WTC11 (cell line): ENCODE data around the gene SLC24A4. TPM values are rescaled to one million over a fixed set of nuclear protein-coding genes. Genes with fewer than 3 reads are reported as not detected.

ENCODE experiments used
- ATAC-seq: fragments of 200-7000 bp; cut with Tn5 transposase; 2 replicates; pipeline ENCODE4 v1.10.0; 2021; ENCODE audit warnings: mild to moderate bottlenecking, moderate library complexity
- CTCF ChIA-PET: fragments of 300-600 bp; sonication (Branson Sonifier 250); formaldehyde crosslinking; loops from one replicate; lab custom pipeline; 2021; ENCODE audit warnings: antibody characterized with exemption; lab: Charles Lee
- POLR2A ChIA-PET: fragments of 350-600 bp; sonication (Branson Sonifier 250); formaldehyde crosslinking; loops from one replicate; lab custom pipeline; 2021; ENCODE audit warnings: antibody characterized with exemption; lab: Charles Lee
- DNase-seq: peaks from one replicate; pipeline ENCODE4 v3.0.0; 2021; ENCODE audit warnings: low spot score
- H3K27ac Mint-ChIP-seq: 2 replicates; pipeline ENCODE4 v1.8.0; 2021; ENCODE audit warnings: mixed read lengths
- H3K27me3 Mint-ChIP-seq: 2 replicates; pipeline ENCODE4 v1.8.0; 2021; ENCODE audit warnings: low read depth, mild to moderate bottlenecking, moderate library complexity, mixed read lengths
- H3K36me3 Mint-ChIP-seq: 2 replicates; pipeline ENCODE4 v1.8.0; 2021; ENCODE audit warnings: mixed read lengths
- H3K4me1 Mint-ChIP-seq: 2 replicates; pipeline ENCODE4 v1.8.0; 2022; ENCODE audit warnings: mixed read lengths
- H3K4me3 Mint-ChIP-seq: 2 replicates; pipeline ENCODE4 v1.8.0; 2021; ENCODE audit warnings: mild to moderate bottlenecking, moderate library complexity, mixed read lengths
- H3K9me3 Mint-ChIP-seq: 2 replicates; pipeline ENCODE4 v1.8.0; 2021; ENCODE audit warnings: mixed read lengths
- AFF4 ChIP-seq: sonication (generic); formaldehyde crosslinking; IDR thresholded peaks from 2 replicates; pipeline ENCODE4 v1.8.1; 2023; ENCODE audit warnings: mild to moderate bottlenecking, missing genetic modification reagents, borderline replicate concordance
- ATF1 ChIP-seq: sonication (generic); formaldehyde crosslinking; IDR thresholded peaks from 2 replicates; pipeline ENCODE4 v1.8.1; 2023; ENCODE audit warnings: mild to moderate bottlenecking, moderate library complexity, missing genetic modification reagents
- E2F4 ChIP-seq: sonication (generic); formaldehyde crosslinking; IDR thresholded peaks from 2 replicates; pipeline ENCODE4 v1.8.1; 2022; ENCODE audit warnings: low read depth, mild to moderate bottlenecking, moderate library complexity, missing genetic modification reagents, borderline replicate concordance
- ELF4 ChIP-seq: sonication (generic); formaldehyde crosslinking; IDR thresholded peaks from 2 replicates; pipeline ENCODE4 v1.8.1; 2022; ENCODE audit warnings: low read depth, mild to moderate bottlenecking, moderate library complexity, missing genetic modification reagents
- EMX1 ChIP-seq: fragments of 250-450 bp; sonication (Bioruptor Pico); IDR thresholded peaks from 2 replicates; pipeline ENCODE4 v1.8.0; 2021; ENCODE audit warnings: mild to moderate bottlenecking
- ESRRA ChIP-seq: sonication (generic); formaldehyde crosslinking; IDR thresholded peaks from 2 replicates; pipeline ENCODE4 v1.8.1; 2022; ENCODE audit warnings: mild to moderate bottlenecking, missing genetic modification reagents, borderline replicate concordance
- FOXK1 ChIP-seq: sonication (generic); formaldehyde crosslinking; IDR thresholded peaks from 2 replicates; pipeline ENCODE4 v1.8.0; 2022; ENCODE audit warnings: mild to moderate bottlenecking, moderate library complexity, missing genetic modification reagents
- GABPB1 ChIP-seq: sonication (generic); formaldehyde crosslinking; IDR thresholded peaks from 2 replicates; pipeline ENCODE4 v1.8.1; 2023; ENCODE audit warnings: mild to moderate bottlenecking, missing genetic modification reagents
- KAT7 ChIP-seq: sonication (generic); formaldehyde crosslinking; IDR thresholded peaks from 2 replicates; pipeline ENCODE4 v1.8.1; 2023; ENCODE audit warnings: missing genetic modification reagents, mild to moderate bottlenecking, borderline replicate concordance
- MLX ChIP-seq: sonication (generic); formaldehyde crosslinking; IDR thresholded peaks from 2 replicates; pipeline ENCODE4 v1.8.1; 2023; ENCODE audit warnings: mild to moderate bottlenecking, missing genetic modification reagents, moderate library complexity
- MXD4 ChIP-seq: fragments of 250-450 bp; sonication (Bioruptor Pico); IDR thresholded peaks from 2 replicates; pipeline ENCODE4 v1.8.0; 2021; ENCODE audit warnings: mild to moderate bottlenecking, moderate library complexity, borderline replicate concordance
- NFYB ChIP-seq: sonication (generic); formaldehyde crosslinking; conservative IDR thresholded peaks from 2 replicates; pipeline ENCODE4 v1.8.0; 2022; ENCODE audit warnings: low read depth, missing genetic modification reagents
- NR3C1 ChIP-seq: sonication (generic); formaldehyde crosslinking; conservative IDR thresholded peaks from 2 replicates; pipeline ENCODE4 v1.8.1; 2023; ENCODE audit warnings: low read depth, mild to moderate bottlenecking, missing genetic modification reagents
- RELA ChIP-seq: sonication (generic); formaldehyde crosslinking; IDR thresholded peaks from 2 replicates; pipeline ENCODE4 v1.8.1; 2022; ENCODE audit warnings: missing genetic modification reagents, mild to moderate bottlenecking, borderline replicate concordance
- SMAD3 ChIP-seq: sonication (generic); formaldehyde crosslinking; IDR thresholded peaks from 2 replicates; pipeline ENCODE4 v1.8.0; 2022; ENCODE audit warnings: missing genetic modification reagents, mild to moderate bottlenecking, borderline replicate concordance
- SP1 ChIP-seq: sonication (generic); formaldehyde crosslinking; conservative IDR thresholded peaks from 2 replicates; pipeline ENCODE4 v1.8.1; 2022; ENCODE audit warnings: missing genetic modification reagents
- TCF7 ChIP-seq: sonication (generic); formaldehyde crosslinking; IDR thresholded peaks from 2 replicates; pipeline ENCODE4 v1.8.0; 2022; ENCODE audit warnings: mild to moderate bottlenecking, low read depth, missing genetic modification reagents, moderate library complexity
- ZMAT4 ChIP-seq: fragments of 250-450 bp; sonication (Bioruptor Pico); IDR thresholded peaks from 2 replicates; pipeline ENCODE4 v1.9.0; 2021; ENCODE audit warnings: mild to moderate bottlenecking
- ZNF121 ChIP-seq: sonication (generic); formaldehyde crosslinking; IDR thresholded peaks from 2 replicates; pipeline ENCODE4 v1.8.0; 2023; ENCODE audit warnings: missing genetic modification reagents
- ZNF219 ChIP-seq: sonication (generic); formaldehyde crosslinking; IDR thresholded peaks from 2 replicates; pipeline ENCODE4 v1.8.0; 2023; ENCODE audit warnings: missing genetic modification reagents, mild to moderate bottlenecking, borderline replicate concordance
- ZNF263 ChIP-seq: sonication (generic); formaldehyde crosslinking; IDR thresholded peaks from 2 replicates; pipeline ENCODE4 v1.8.1; 2022; ENCODE audit warnings: low read depth, mild to moderate bottlenecking, moderate library complexity, missing genetic modification reagents
- ZNF423 ChIP-seq: fragments of 250-450 bp; sonication (Bioruptor Pico); IDR thresholded peaks from 2 replicates; pipeline ENCODE4 v2.1.2; 2022; ENCODE audit warnings: mild to moderate bottlenecking, moderate library complexity
- ZNF671 ChIP-seq: fragments of 250-450 bp; sonication (Bioruptor Pico); IDR thresholded peaks from 2 replicates; pipeline ENCODE4 v1.8.0; 2021; ENCODE audit warnings: mild to moderate bottlenecking
- total RNA-seq: library from RNA; stranded (reverse); gene quantifications from 3 replicates; pipeline ENCODE4 v1.2.3, GENCODE V29; 2021
- TF ChIP-seq, protein P1 (sequence below): sonication (generic); formaldehyde crosslinking; IDR thresholded peaks from 2 replicates; pipeline ENCODE4 v1.8.0; 2022; ENCODE audit warnings: mild to moderate bottlenecking, missing genetic modification reagents

Gene SLC24A4
- total RNA-seq, 1 experiment from 2014 or later = 0.90 TPM

- ChIA-PET CTCF (no interaction called here), POLR2A (no interaction called here)
- H3K27me3 Mint-ChIP-seq = peaks cover 11% of the 10 kb centered on the region
- H3K9me3 Mint-ChIP-seq = peaks cover 36% of the 10 kb centered on the region
- H3K4me1 Mint-ChIP-seq = peaks cover 47% of the 10 kb centered on the region
- no peak for TF ChIP-seq NR3C1 (CRISPR knock-in tag)
- no peak for TF ChIP-seq SMAD3
- TF ChIP-seq, all 79 proteins: peak for 0
- peaks cover 30% of the 10 kb centered on the region for H3K36me3 Mint-ChIP-seq
- H3K4me3 Mint-ChIP-seq = no peak overlapping the region
- H3K27ac Mint-ChIP-seq = no peak overlapping the region
- no peak for ATAC-seq
- DNase-seq = no peak
Observed at GRCh38 chr14:92404421-92404820, 81.5 kb downstream of the SLC24A4 start.

DNA sequence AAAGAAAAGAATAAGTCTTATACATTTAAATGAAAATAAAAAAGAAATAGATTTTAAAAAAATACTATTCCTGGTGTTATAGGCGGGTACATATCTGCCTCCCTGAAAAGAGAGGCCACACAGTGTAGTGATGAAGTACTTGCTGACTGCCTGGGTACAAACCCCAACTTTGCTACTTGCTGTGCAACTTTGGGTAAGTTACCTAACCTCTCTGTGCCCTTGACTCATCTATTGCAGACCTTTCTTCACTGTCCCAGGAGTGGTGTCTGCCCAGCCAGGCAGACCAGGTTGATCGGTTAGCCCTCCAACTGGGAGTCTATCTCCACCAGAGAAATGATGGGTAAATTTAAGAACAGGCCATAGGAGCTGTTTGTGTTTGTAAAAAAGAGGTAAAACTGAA is 82.0 kb downstream of the SLC24A4 start:
- DNase-seq (no peak), ATAC-seq (no peak)
- Mint-ChIP-seq H3K36me3 (peaks cover 30% of the 10 kb centered on the region), H3K4me1 (peaks cover 43% of the 10 kb centered on the region), H3K27me3 (peaks cover 11% of the 10 kb centered on the region), H3K4me3 (no peak overlapping the region), H3K27ac (no peak overlapping the region), H3K9me3 (peaks cover 36% of the 10 kb centered on the region)
- CTCF ChIA-PET = no interaction called here
- POLR2A ChIA-PET = no interaction called here
- TF ChIP-seq RELA (CRISPR knock-in tag) (no peak), SP1 (CRISPR knock-in tag) (no peak), GABPB1 (CRISPR knock-in tag) (no peak), MLX (no peak), EMX1 (CRISPR knock-in tag) (no peak), AFF4 (CRISPR knock-in tag) (no peak), ZMAT4 (no peak)
- TF ChIP-seq, protein P1, sequence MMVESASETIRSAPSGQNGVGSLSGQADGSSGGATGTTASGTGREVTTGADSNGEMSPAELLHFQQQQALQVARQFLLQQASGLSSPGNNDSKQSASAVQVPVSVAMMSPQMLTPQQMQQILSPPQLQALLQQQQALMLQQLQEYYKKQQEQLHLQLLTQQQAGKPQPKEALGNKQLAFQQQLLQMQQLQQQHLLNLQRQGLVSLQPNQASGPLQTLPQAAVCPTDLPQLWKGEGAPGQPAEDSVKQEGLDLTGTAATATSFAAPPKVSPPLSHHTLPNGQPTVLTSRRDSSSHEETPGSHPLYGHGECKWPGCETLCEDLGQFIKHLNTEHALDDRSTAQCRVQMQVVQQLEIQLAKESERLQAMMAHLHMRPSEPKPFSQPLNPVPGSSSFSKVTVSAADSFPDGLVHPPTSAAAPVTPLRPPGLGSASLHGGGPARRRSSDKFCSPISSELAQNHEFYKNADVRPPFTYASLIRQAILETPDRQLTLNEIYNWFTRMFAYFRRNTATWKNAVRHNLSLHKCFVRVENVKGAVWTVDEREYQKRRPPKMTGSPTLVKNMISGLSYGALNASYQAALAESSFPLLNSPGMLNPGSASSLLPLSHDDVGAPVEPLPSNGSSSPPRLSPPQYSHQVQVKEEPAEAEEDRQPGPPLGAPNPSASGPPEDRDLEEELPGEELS (CRISPR knock-in tag) = no peak

GRCh38 chr14:92407410-92407809 is 84.4 kb downstream of the SLC24A4 start:
- no peak for ATAC-seq
- TF ChIP-seq MXD4 (CRISPR knock-in tag) (no peak), ATF1 (CRISPR knock-in tag) (no peak), NFYB (CRISPR knock-in tag) (no peak), ZNF423 (CRISPR knock-in tag) (no peak), TCF7 (CRISPR knock-in tag) (no peak), ELF4 (CRISPR knock-in tag) (no peak), E2F4 (no peak), ZNF219 (CRISPR knock-in tag) (no peak), ZNF671 (CRISPR knock-in tag) (no peak), SMAD3 (no peak), FOXK1 (CRISPR knock-in tag) (no peak), ZNF121 (CRISPR knock-in tag) (no peak), ESRRA (CRISPR knock-in tag) (no peak), ZNF263 (CRISPR knock-in tag) (no peak), KAT7 (CRISPR knock-in tag) (no peak)
- TF ChIP-seq, protein P1 (CRISPR knock-in tag) = no peak
- no peak for DNase-seq

More at GRCh38 chr14:92407410-92407809, 84.4 kb downstream of the SLC24A4 start:
- H3K9me3 Mint-ChIP-seq = peaks cover 33% of the 10 kb centered on the region
- peaks cover 27% of the 10 kb centered on the region for H3K36me3 Mint-ChIP-seq
- H3K4me1 Mint-ChIP-seq = peaks cover 28% of the 10 kb centered on the region
- no peak overlapping the region for H3K27ac Mint-ChIP-seq
- ChIA-PET CTCF (no interaction called here), POLR2A (no interaction called here)
- peaks cover 9% of the 10 kb centered on the region for H3K27me3 Mint-ChIP-seq
- no peak overlapping the region for H3K4me3 Mint-ChIP-seq
